NCI-H2196 (cell line): ENCODE measurements around the gene ASB18.

Source experiments
- DNase-seq: peaks from one replicate; lab custom pipeline; 2025; ENCODE audit not compliant: unreplicated experiment; lab: John Stamatoyannopoulos, UW

The ASB18 gene

GRCh38 chr2:236209535-236209934 lies 54.7 kb downstream of the ASB18 start:
- no peak for DNase-seq

- no peak for DNase-seq
Observed at GRCh38 chr2:236208019-236208926, 55.9 kb downstream of the ASB18 start.

- no peak for DNase-seq
Observed at GRCh38 chr2:236207472-236207871, 56.7 kb downstream of the ASB18 start.

GRCh38 chr2:236205867-236206645 lies 58.1 kb downstream of the ASB18 start:
- DNase-seq, result no peak

GRCh38 chr2:236204953-236205352 lies 59.3 kb downstream of the ASB18 start:
- no peak for DNase-seq

GRCh38 chr2:236200378-236200777 lies 63.8 kb downstream of the ASB18 start:
- DNase-seq, result no peak

GRCh38 chr2:236196366-236196765 lies 67.8 kb downstream of the ASB18 start:
- no peak for DNase-seq

GRCh38 chr2:236195726-236196125 lies 68.5 kb downstream of the ASB18 start:
- no peak for DNase-seq

GRCh38 chr2:236194786-236195185 lies 69.4 kb downstream of the ASB18 start:
- DNase-seq, result no peak

- DNase-seq, result no peak
Observed at GRCh38 chr2:236193026-236193425, 71.2 kb downstream of the ASB18 start.

GRCh38 chr2:236190674-236191073 lies 73.5 kb downstream of the ASB18 start:
- DNase-seq, result no peak

GRCh38 chr2:236184701-236185100 lies 79.5 kb downstream of the ASB18 start:
- DNase-seq, result no peak

- peak; percentile 69 for DNase-seq
Observed at GRCh38 chr2:236180831-236181453, 83.3 kb downstream of the ASB18 start.

GRCh38 chr2:236180076-236180816 lies 84.0 kb downstream of the ASB18 start:
- DNase-seq, result no peak

GRCh38 chr2:236179236-236180075 lies 84.8 kb downstream of the ASB18 start:
- DNase-seq, result no peak

GRCh38 chr2:236178890-236179235 lies 85.3 kb downstream of the ASB18 start:
- DNase-seq, result no peak

- DNase-seq, result peak; percentile 91
Observed at GRCh38 chr2:236177967-236178889, 86.0 kb downstream of the ASB18 start.

GRCh38 chr2:236177604-236177966 lies 86.6 kb downstream of the ASB18 start:
- no peak for DNase-seq

GRCh38 chr2:236176951-236177350 lies 87.3 kb downstream of the ASB18 start:
- no peak for DNase-seq
